CD14-positive monocyte (primary cell): ENCODE data around the gene EXOC6. TPM values are rescaled to one million over a fixed set of nuclear protein-coding genes. Genes with fewer than 3 reads are reported as not detected.

Experiments
- DNase-seq, 3 donors: peaks; one replicate each; pipeline ENCODE4 v3.0.0-alpha.2; 2011 to 2022
- H2AFZ ChIP-seq: 2 replicates; pipeline ENCODE4 v1.6.0; 2012; ENCODE audit warnings: mild to moderate bottlenecking, low read depth, low read length, inconsistent platforms; ENCODE audit not compliant: insufficient read depth, poor library complexity, severe bottlenecking
- H3K27ac ChIP-seq, 2 donors: 1 replicate in 1 of 2; 2 replicates in 1 of 2; pipeline ENCODE4 v1.5.1; 2012 to 2013; ENCODE audit warnings: low read length in 2 of 2, control low read depth in 1 of 2, inconsistent platforms in 1 of 2, low read depth in 1 of 2, mild to moderate bottlenecking in 1 of 2
- H3K27me3 ChIP-seq, 2 donors: one replicate each; pipeline versions ENCODE4 v1.6.0 to v1.6.1; 2011 to 2013; ENCODE audit warnings: low read length in 2 of 2; ENCODE audit not compliant: control insufficient read depth in 2 of 2, insufficient read depth in 2 of 2
- H3K36me3 ChIP-seq, 2 donors: replicated peaks in 1 of 2; 1 replicate in 1 of 2; 2 replicates in 1 of 2; pipeline versions ENCODE4 v1.5.1 to v1.6.1; 2012 to 2013; ENCODE audit warnings: low read length in 2 of 2, control low read depth in 1 of 2, inconsistent platforms in 1 of 2, mild to moderate bottlenecking in 1 of 2; ENCODE audit not compliant: insufficient read depth in 2 of 2, control insufficient read depth in 1 of 2
- H3K4me1 ChIP-seq, 2 donors: 1 replicate in 1 of 2; 2 replicates in 1 of 2; pipeline versions ENCODE4 v1.5.1 to v1.6.1; 2012 to 2013; ENCODE audit warnings: low read length in 2 of 2, control low read depth in 1 of 2, inconsistent platforms in 1 of 2, mild to moderate bottlenecking in 1 of 2, moderate library complexity in 1 of 2; ENCODE audit not compliant: insufficient read depth in 2 of 2, control insufficient read depth in 1 of 2
- H3K4me2 ChIP-seq: replicated peaks from 2 replicates; pipeline ENCODE3; 2012; ENCODE audit warnings: low read length, moderate library complexity, mild to moderate bottlenecking; ENCODE audit not compliant: poor library complexity, severe bottlenecking; ENCODE audit errors: extremely low read depth
- H3K4me3 ChIP-seq, 3 experiments: fragments of 200-600 bp in 1 of 3; sonication (generic) in 1 of 3; replicated peaks in 1 of 3; 1 replicate in 2 of 3; 2 replicates in 1 of 3; pipeline ENCODE4 v1.5.1; 2011 to 2013; ENCODE audit warnings: low read length in 3 of 3, mild to moderate bottlenecking in 3 of 3, control low read depth in 2 of 3, low read depth in 2 of 3, inconsistent platforms in 1 of 3, moderate library complexity in 1 of 3
- H3K79me2 ChIP-seq: 2 replicates; pipeline ENCODE4 v1.6.0; 2012; ENCODE audit warnings: mild to moderate bottlenecking, control low read depth, inconsistent platforms, low read length, moderate library complexity; ENCODE audit not compliant: insufficient read depth
- H3K9ac ChIP-seq: 2 replicates; pipeline ENCODE4 v1.6.0; 2017; ENCODE audit warnings: low read length, mild to moderate bottlenecking; ENCODE audit not compliant: insufficient read depth, poor library complexity, severe bottlenecking
- H3K9me3 ChIP-seq, 2 donors: replicated peaks in 1 of 2; 1 replicate in 1 of 2; 2 replicates in 1 of 2; pipeline versions ENCODE4 v1.5.1 to v1.6.1; 2012 to 2013; ENCODE audit warnings: low read length in 2 of 2, control low read depth in 1 of 2; ENCODE audit not compliant: control insufficient read depth in 1 of 2, insufficient read depth in 1 of 2
- H4K20me1 ChIP-seq: 2 replicates; pipeline ENCODE4 v1.6.0; 2012; ENCODE audit warnings: mild to moderate bottlenecking, low read length, control low read depth, moderate library complexity; ENCODE audit not compliant: insufficient read depth
- H3K27ac Mint-ChIP-seq, 7 donors: one replicate each; pipeline ENCODE4 v1.8.0; 2020; ENCODE audit warnings: mild to moderate bottlenecking in 7 of 7, mixed read lengths in 7 of 7, moderate library complexity in 6 of 7, inconsistent platforms in 2 of 7
- H3K27me3 Mint-ChIP-seq, 3 donors: one replicate each; pipeline ENCODE4 v1.8.0; 2021 to 2022; ENCODE audit warnings: low read depth in 3 of 3, mild to moderate bottlenecking in 3 of 3, mixed read lengths in 3 of 3, moderate library complexity in 3 of 3, inconsistent platforms in 1 of 3
- H3K36me3 Mint-ChIP-seq, 2 donors: one replicate each; pipeline ENCODE4 v1.8.0; 2020; ENCODE audit warnings: mixed read lengths in 2 of 2, inconsistent platforms in 1 of 2, mild to moderate bottlenecking in 1 of 2
- H3K4me1 Mint-ChIP-seq: one replicate; pipeline ENCODE4 v1.8.0; 2020; ENCODE audit warnings: mild to moderate bottlenecking, mixed read lengths
- H3K4me3 Mint-ChIP-seq, 2 donors: one replicate each; pipeline ENCODE4 v1.8.0; 2020; ENCODE audit warnings: mild to moderate bottlenecking in 2 of 2, mixed read lengths in 2 of 2, moderate library complexity in 1 of 2
- H3K9me3 Mint-ChIP-seq, 7 donors: one replicate each; pipeline ENCODE4 v1.8.0; 2020 to 2022; ENCODE audit warnings: mixed read lengths in 7 of 7, mild to moderate bottlenecking in 6 of 7, moderate library complexity in 6 of 7, inconsistent platforms in 2 of 7
- CTCF ChIP-seq: fragments of 200-600 bp; IDR thresholded peaks from one replicate; pipeline ENCODE4 v1.8.0; 2022; ENCODE audit warnings: antibody characterized with exemption, mild to moderate bottlenecking
- WGBS: methylation state at CpG from one replicate; pipeline ENCODE4 v1.1.5; 2013; ENCODE audit warnings: missing lambda C conversion rate; ENCODE audit not compliant: insufficient coverage; 5-methylcytosine and 5-hydroxymethylcytosine counted together
- intact Hi-C, 2 donors: fragments of 100-400 bp; cut with micrococcal nuclease; formaldehyde crosslinking; loops; one replicate each; pipeline versions ENCODE4 v1.15.0 to v1.15.1; 2023
- polyA plus RNA-seq, 3 donors: library from polyadenylated mRNA; depleted of rRNA in 1 of 3; unstranded in 2 of 3; stranded (reverse) in 1 of 3; fragments of 300-500 nt in 2 of 3; fragments of >200 nt in 1 of 3; fragmentation: Illumina TruSeq in 2 of 3; gene quantifications; 1 replicate in 2 of 3; 2 replicates in 1 of 3; pipeline ENCODE4 v1.2.3, GENCODE V29; 2012 to 2021

Gene EXOC6
- polyA plus RNA-seq, 3 donors: 7.5 to 9.6 (median 8.3) TPM

- Mint-ChIP-seq H3K9me3 (no peaks in the 10 kb centered on the region), H3K27ac (no peak overlapping the region), H3K27me3 (no peaks in the 10 kb centered on the region), H3K4me3 (no peak overlapping the region), H3K36me3 (peaks cover 27 to 41% of the 10 kb centered on the region in 2 donors), H3K4me1 (no peaks in the 10 kb centered on the region)
- Histone ChIP-seq H3K9ac (no peak overlapping the region), H3K4me2 (no peak overlapping the region), H3K79me2 (no peaks in the 10 kb centered on the region), H3K4me1 (no peaks in the 10 kb centered on the region), H3K36me3 (peaks cover 10 to 38% of the 10 kb centered on the region in 2 donors), H3K9me3 (no peaks in the 10 kb centered on the region), H3K27me3 (no peaks in the 10 kb centered on the region), H4K20me1 (no peaks in the 10 kb centered on the region), H3K4me3 (no peak overlapping the region), H2AFZ (no peak overlapping the region), H3K27ac (no peak overlapping the region)
- no CpG with 5 or more reads among the region's 3 CpGs for WGBS
- no peak for TF ChIP-seq CTCF
- intact Hi-C loops: no loop called here
- DNase-seq: no peak
Measured at GRCh38 chr10:93015722-93016121, 167.4 kb downstream of the EXOC6 start.

DNA sequence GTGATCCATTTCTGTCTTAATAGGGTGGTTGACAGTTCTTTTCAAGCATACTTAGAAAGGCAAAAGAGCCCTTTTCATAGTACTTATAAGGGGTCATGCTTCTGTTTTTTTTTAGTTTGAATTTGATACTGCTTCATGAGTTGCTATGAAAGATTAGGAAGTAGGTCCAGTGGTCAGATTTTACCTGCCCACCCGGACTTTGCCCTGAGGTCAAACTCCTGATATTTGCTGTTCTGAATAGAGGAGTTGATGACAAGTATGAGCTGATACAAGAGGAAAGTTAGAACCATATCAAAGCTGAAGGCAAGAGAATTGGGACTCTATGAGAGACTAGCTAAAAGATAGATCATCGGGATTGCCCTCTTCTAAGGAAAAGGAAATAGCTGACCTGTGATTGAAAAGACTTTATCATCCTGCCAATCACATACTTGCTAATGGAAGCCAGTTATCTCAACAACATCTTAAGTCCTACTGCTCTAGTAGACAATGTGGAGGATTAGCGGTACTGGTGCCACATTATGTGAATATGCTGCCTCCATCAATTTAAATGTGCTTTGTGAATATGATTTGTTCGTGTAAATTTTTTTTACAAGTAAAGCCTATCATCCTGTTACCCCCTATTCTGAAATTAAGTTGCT lies 174.8 kb downstream of the EXOC6 start:
- H3K27me3 ChIP-seq: no peaks in the 10 kb centered on the region
- no peak overlapping the region for H3K9ac ChIP-seq
- Mint-ChIP-seq H3K4me1 (no peaks in the 10 kb centered on the region), H3K4me3 (no peak overlapping the region), H3K27ac (no peak overlapping the region), H3K27me3 (no peaks in the 10 kb centered on the region), H3K9me3 (peaks cover 0 to 6% (median 0%) of the 10 kb centered on the region in 7 donors), H3K36me3 (peaks cover 41 to 48% of the 10 kb centered on the region in 2 donors)
- no peak for TF ChIP-seq CTCF
- no peaks in the 10 kb centered on the region for H4K20me1 ChIP-seq
- H3K36me3 ChIP-seq: peaks cover 13 to 47% of the 10 kb centered on the region in 2 donors
- no peaks in the 10 kb centered on the region for H3K4me1 ChIP-seq
- H3K4me2 ChIP-seq: no peak overlapping the region
- no peak overlapping the region for H2AFZ ChIP-seq
- H3K4me3 ChIP-seq: no peak overlapping the region
- WGBS: no CpG with 5 or more reads among the region's 4 CpGs
- no peaks in the 10 kb centered on the region for H3K79me2 ChIP-seq
- DNase-seq: no peak
- no peak overlapping the region for H3K27ac ChIP-seq
- intact Hi-C loops: no loop called here
- no peaks in the 10 kb centered on the region for H3K9me3 ChIP-seq
